K562 (cell line): ENCODE data around the gene ACAP3. TPM values are rescaled to one million over a fixed set of nuclear protein-coding genes. Genes with fewer than 3 reads are reported as not detected.

Experiments
- CAMTA2 ChIP-seq: fragments of 250-450 bp; sonication (Bioruptor Pico); conservative IDR thresholded peaks from 2 replicates; pipeline ENCODE4 v1.5.1; 2022
- CREB3L1 ChIP-seq: fragments of 450-650 bp; IDR thresholded peaks from 2 replicates; pipeline ENCODE4 v1.6.1; 2014; ENCODE audit warnings: low read depth, mild to moderate bottlenecking, moderate library complexity, borderline replicate concordance
- HEY1 ChIP-seq: fragments of 250-450 bp; sonication (Bioruptor Pico); IDR thresholded peaks from 2 replicates; pipeline ENCODE4 v1.5.0; 2020; ENCODE audit warnings: mild to moderate bottlenecking, moderate library complexity, borderline replicate concordance
- MCM3 ChIP-seq: fragments of 450-650 bp; IDR thresholded peaks from 2 replicates; pipeline ENCODE4 v1.6.1; 2016
- MEF2A ChIP-seq: IDR thresholded peaks from 2 replicates; pipeline ENCODE4 v1.6.1; 2011; ENCODE audit warnings: low read depth, mild to moderate bottlenecking, low read length, moderate library complexity; ENCODE audit not compliant: control insufficient read depth
- MYNN ChIP-seq, 2 experiments: sonication (generic); formaldehyde crosslinking in 1 of 2; IDR thresholded peaks; 2 replicates each; pipeline versions ENCODE4 v1.5.0 to v1.6.1; 2016 to 2020; ENCODE audit warnings: antibody characterized with exemption in 1 of 2, missing genetic modification reagents in 1 of 2
- RBM15 ChIP-seq: fragments of 200-400 bp; formaldehyde crosslinking; IDR thresholded peaks from 2 replicates; pipeline ENCODE4 v1.6.1; 2018; ENCODE audit warnings: mild to moderate bottlenecking, low read length, moderate library complexity; ENCODE audit not compliant: insufficient read depth
- SMAD1 ChIP-seq: fragments of 150-350 bp; IDR thresholded peaks from 2 replicates; pipeline ENCODE4 v1.6.1; 2014; ENCODE audit warnings: low read length, low read depth; ENCODE audit not compliant: partially characterized antibody
- SRF ChIP-seq, 2 experiments: fragments of 250-450, 450-650 bp in 1 of 2; sonication (Bioruptor Pico) in 1 of 2; sonication (generic) in 1 of 2; formaldehyde crosslinking; IDR thresholded peaks; 2 replicates each; pipeline versions ENCODE4 v1.5.0 to v1.5.1; 2020 to 2022; ENCODE audit warnings: mild to moderate bottlenecking in 1 of 2, missing genetic modification reagents in 1 of 2
- SUPT5H ChIP-seq: fragments of 450-650 bp; IDR thresholded peaks from 2 replicates; pipeline ENCODE4 v1.6.1; 2016
- TSHZ1 ChIP-seq: fragments of 250-450 bp; sonication (Bioruptor Pico); IDR thresholded peaks from 2 replicates; pipeline ENCODE4 v1.4.0; 2020; ENCODE audit warnings: mild to moderate bottlenecking, moderate library complexity
- USF2 ChIP-seq: sonication (generic); formaldehyde crosslinking; IDR thresholded peaks from 2 replicates; pipeline ENCODE4 v1.5.0; 2020; ENCODE audit warnings: missing genetic modification reagents
- XRCC5 ChIP-seq: fragments of 200-400 bp; formaldehyde crosslinking; IDR thresholded peaks from 2 replicates; pipeline ENCODE4 v1.6.1; 2017; ENCODE audit warnings: low read depth, mild to moderate bottlenecking, low read length
- ZNF124 ChIP-seq: sonication (generic); formaldehyde crosslinking; IDR thresholded peaks from 2 replicates; pipeline ENCODE4 v1.8.1; 2022; ENCODE audit warnings: missing genetic modification reagents
- ZNF316 ChIP-seq: fragments of 450-650 bp; IDR thresholded peaks from 2 replicates; pipeline ENCODE4 v1.6.1; 2016
- ZNF408 ChIP-seq: fragments of 250-450 bp; sonication (Bioruptor Pico); IDR thresholded peaks from 2 replicates; pipeline ENCODE4 v1.4.0; 2020; ENCODE audit warnings: low read depth, mild to moderate bottlenecking, moderate library complexity
- polyA plus RNA-seq, 8 experiments: library from polyadenylated mRNA; depleted of rRNA in 4 of 8; stranded (reverse) in 5 of 8; unstranded in 3 of 8; fragments of >200 nt; fragmentation: Nextera tagmentation in 2 of 8; fragmentation: Illumina TruSeq in 1 of 8; extraction: Ambion mirVana in 2 of 8; extraction: Trizol in 1 of 8; gene quantifications; 2 replicates each; pipeline versions ENCODE4 v1.2.1 to v1.2.3, GENCODE V29; 2011 to 2014; ENCODE audit warnings: inconsistent platforms in 1 of 8, missing spikeins in 1 of 8
- total RNA-seq, 7 experiments: library from RNA; depleted of rRNA in 6 of 7; stranded (reverse); fragments of >200 nt in 6 of 7; fragmentation: Illumina TruSeq in 2 of 7; extraction: Trizol in 2 of 7; gene quantifications; 2 replicates each; pipeline versions ENCODE4 v1.2.1 to v1.2.3, GENCODE V29; 2011 to 2021; ENCODE audit warnings: low replicate concordance in 1 of 7

Gene ACAP3
- total and polyA plus RNA-seq, 9 of the 15 experiments (the other 6 are each of a cell fraction or from before 2014, with no cell fraction given): 0.01 to 49.0 (median 12.0) TPM

GRCh38 chr1:1291548-1292441, 15.9 kb downstream of the ACAP3 start (continued):
- no peak for TF ChIP-seq CREB3L1
- no peak for TF ChIP-seq MCM3
- TF ChIP-seq USF2 (CRISPR knock-in tag): 0 out of 2 replicates have a peak, but pooled peaks have one; percentile 2
- TF ChIP-seq ZNF124: peak; percentile 50; the same call in 1 of the 2 replicates
- TF ChIP-seq SMAD1: no peak
- TF ChIP-seq MEF2A: no peak
- no peak for TF ChIP-seq SUPT5H
- TF ChIP-seq HEY1: no peak
- no peak for TF ChIP-seq RBM15
- TF ChIP-seq SRF (CRISPR knock-in tag; IDR thresholded peaks at IDR 0.05): peak in 1 of 2 experiments; percentile 78; a peak in 1 of 4 replicates
- no peak for TF ChIP-seq TSHZ1 (CRISPR knock-in tag)
- TF ChIP-seq XRCC5: peak; percentile 79; the same call in 1 of the 2 replicates
- no peak for TF ChIP-seq ZNF316
- TF ChIP-seq CAMTA2 (CRISPR knock-in tag): 0 out of 2 replicates have a peak, but pooled peaks have one; percentile 81
- no peak for TF ChIP-seq ZNF408 (CRISPR knock-in tag)
- peak; percentile 49; the same call in 1 of the 2 replicates for TF ChIP-seq MYNN (IDR thresholded peaks at IDR 0.05)
- TF ChIP-seq MYNN (CRISPR knock-in tag; IDR thresholded peaks at IDR 0.05): no peak
